ENCODE results near the gene FAM216A.
"Not testable (repeated sequence)": the region's sequence is repeated elsewhere in the genome, so short reads cannot be mapped to it uniquely, and the experiment has no call there.

The FAM216A gene

GRCh38 chr12:110501399-110501751 lies 32.7 kb downstream of the FAM216A start:
- peak in 1 of 2 experiments; percentile 28 for DNase-seq (ENCODE audit: low read depth in 2 of 2)

GRCh38 chr12:110501752-110502738 lies 33.4 kb downstream of the FAM216A start, which contains the start of the genes RAD9B and VPS29:
TSS of gene RAD9B (plus strand) at chr12:110502331. CDS start at chr12:110502338, 7 bp downstream.
TSS of gene VPS29 (minus strand) at chr12:110502111. CDS start at chr12:110502051, 60 bp downstream.
- peak; percentile 96 to 97 for DNase-seq (ENCODE audit: low read depth in 2 of 2)

- DNase-seq (ENCODE audit: low read depth in 2 of 2): no peak
These were observed 34.8 kb downstream of the FAM216A start for GRCh38 chr12:110503432-110503831.

GRCh38 chr12:110505332-110505731 lies 36.7 kb downstream of the FAM216A start:
- DNase-seq (ENCODE audit: low read depth in 2 of 2): no peak

- no peak for DNase-seq (ENCODE audit: low read depth in 2 of 2)
These were observed 39.5 kb downstream of the FAM216A start for GRCh38 chr12:110508071-110508586.

- DNase-seq (ENCODE audit: low read depth in 2 of 2): no peak
These were observed 45.2 kb downstream of the FAM216A start for GRCh38 chr12:110513842-110514241.

- DNase-seq (ENCODE audit: low read depth in 2 of 2): no peak
These were observed 45.7 kb downstream of the FAM216A start for GRCh38 chr12:110514363-110514762.

- DNase-seq (ENCODE audit: low read depth in 2 of 2): no peak
These were observed 48.4 kb downstream of the FAM216A start for GRCh38 chr12:110516995-110517394.

- DNase-seq (ENCODE audit: low read depth in 2 of 2): not testable (repeated sequence)
These were observed 49.4 kb downstream of the FAM216A start for GRCh38 chr12:110518014-110518413.

GRCh38 chr12:110520876-110521712 lies 52.4 kb downstream of the FAM216A start:
- not testable (repeated sequence) for DNase-seq (ENCODE audit: low read depth in 2 of 2)

GRCh38 chr12:110528277-110528839 lies 59.7 kb downstream of the FAM216A start:
- no peak for DNase-seq (ENCODE audit: low read depth in 2 of 2)

- DNase-seq (ENCODE audit: low read depth in 2 of 2): no peak
These were observed 61.9 kb downstream of the FAM216A start for GRCh38 chr12:110530511-110530910.

- no peak for DNase-seq (ENCODE audit: low read depth in 2 of 2)
These were observed 63.2 kb downstream of the FAM216A start for GRCh38 chr12:110531741-110532333.

- DNase-seq (ENCODE audit: low read depth in 2 of 2): no peak
These were observed 64.0 kb downstream of the FAM216A start for GRCh38 chr12:110532644-110533043.

GRCh38 chr12:110533607-110534006 lies 65.0 kb downstream of the FAM216A start:
- DNase-seq (ENCODE audit: low read depth in 2 of 2): no peak

- no peak for DNase-seq (ENCODE audit: low read depth in 2 of 2)
These were observed 66.2 kb downstream of the FAM216A start for GRCh38 chr12:110534811-110535210.

- no peak for DNase-seq (ENCODE audit: low read depth in 2 of 2)
These were observed 68.4 kb downstream of the FAM216A start for GRCh38 chr12:110536834-110537604.

- no peak for DNase-seq (ENCODE audit: low read depth in 2 of 2)
These were observed 69.2 kb downstream of the FAM216A start for GRCh38 chr12:110537605-110538409.

GRCh38 chr12:110538869-110539622 lies 70.4 kb downstream of the FAM216A start:
- DNase-seq (ENCODE audit: low read depth in 2 of 2): no peak
